HepG2 (cell line): ENCODE data around the gene C11orf91. TPM values are rescaled to one million over a fixed set of nuclear protein-coding genes. Genes with fewer than 3 reads are reported as not detected.

Experiments used
- ARNTL ChIP-seq: sonication (generic); formaldehyde crosslinking; IDR thresholded peaks from 2 replicates; pipeline ENCODE4 v1.4.0; 2020; ENCODE audit warnings: mild to moderate bottlenecking, missing genetic modification reagents
- HNF4A ChIP-seq: sonication (generic); formaldehyde crosslinking; IDR thresholded peaks from 2 replicates; pipeline ENCODE4 v1.4.0; 2020; ENCODE audit warnings: missing genetic modification reagents
- MAF1 ChIP-seq: sonication (generic); formaldehyde crosslinking; IDR thresholded peaks from 2 replicates; pipeline ENCODE4 v1.5.0; 2020; ENCODE audit warnings: missing genetic modification reagents, borderline replicate concordance
- MAFK ChIP-seq, 2 experiments: IDR thresholded peaks in 1 of 2; conservative IDR thresholded peaks in 1 of 2; 2 replicates each; pipeline ENCODE4 v1.6.1; 2011; ENCODE audit warnings: improper control_type of control experiment in 2 of 2, low read length in 2 of 2
- NFIB ChIP-seq: sonication (generic); formaldehyde crosslinking; IDR thresholded peaks from 2 replicates; pipeline ENCODE4 v1.9.0; 2021; ENCODE audit warnings: missing genetic modification reagents, mild to moderate bottlenecking, borderline replicate concordance
- NR2F1 ChIP-seq, 2 experiments: fragments of 450-650 bp in 1 of 2; formaldehyde crosslinking in 1 of 2; IDR thresholded peaks; 2 replicates each; pipeline versions ENCODE4 v1.5.0 to v1.6.1; 2016 to 2020; ENCODE audit warnings: mild to moderate bottlenecking in 1 of 2, missing compliant biosample characterization in 1 of 2, missing genetic modification reagents in 1 of 2, moderate library complexity in 1 of 2
- PITX1 ChIP-seq: sonication (generic); formaldehyde crosslinking; IDR thresholded peaks from 2 replicates; pipeline ENCODE4 v1.5.1; 2020; ENCODE audit warnings: mild to moderate bottlenecking, missing genetic modification reagents
- POGK ChIP-seq: sonication (generic); formaldehyde crosslinking; conservative IDR thresholded peaks from 2 replicates; pipeline ENCODE4 v1.8.0; 2022; ENCODE audit warnings: mild to moderate bottlenecking, moderate library complexity, missing genetic modification reagents
- RAD21 ChIP-seq: fragments of 450-650 bp; formaldehyde crosslinking; IDR thresholded peaks from 2 replicates; pipeline ENCODE4 v1.5.0; 2020; ENCODE audit warnings: mild to moderate bottlenecking
- TOE1 ChIP-seq: sonication (generic); formaldehyde crosslinking; IDR thresholded peaks from 2 replicates; pipeline ENCODE4 v1.4.0; 2020; ENCODE audit warnings: mild to moderate bottlenecking, missing genetic modification reagents
- ZFP36L1 ChIP-seq: sonication (generic); formaldehyde crosslinking; IDR thresholded peaks from 2 replicates; pipeline ENCODE4 v1.8.0; 2022; ENCODE audit warnings: mild to moderate bottlenecking, missing genetic modification reagents, moderate library complexity
- ZFP82 ChIP-seq: sonication (generic); formaldehyde crosslinking; IDR thresholded peaks from 2 replicates; pipeline ENCODE4 v1.5.1; 2020; ENCODE audit warnings: mild to moderate bottlenecking, missing genetic modification reagents, borderline replicate concordance
- ZMYM2 ChIP-seq: sonication (generic); formaldehyde crosslinking; IDR thresholded peaks from 2 replicates; pipeline ENCODE4 v1.8.0; 2022; ENCODE audit warnings: mild to moderate bottlenecking, missing genetic modification reagents
- ZNF33B ChIP-seq: sonication (generic); formaldehyde crosslinking; IDR thresholded peaks from 2 replicates; pipeline ENCODE4 v1.5.1; 2020; ENCODE audit warnings: mild to moderate bottlenecking, missing genetic modification reagents
- ZNF34 ChIP-seq: sonication (generic); formaldehyde crosslinking; IDR thresholded peaks from 2 replicates; pipeline ENCODE4 v1.4.0; 2020; ENCODE audit warnings: mild to moderate bottlenecking, missing genetic modification reagents, borderline replicate concordance
- ZNF431 ChIP-seq: sonication (generic); formaldehyde crosslinking; IDR thresholded peaks from 2 replicates; pipeline ENCODE4 v1.9.0; 2022; ENCODE audit warnings: missing genetic modification reagents, low read depth, mild to moderate bottlenecking, borderline replicate concordance
- ZNF441 ChIP-seq: sonication (generic); formaldehyde crosslinking; IDR thresholded peaks from 2 replicates; pipeline ENCODE4 v1.7.0; 2021; ENCODE audit warnings: missing genetic modification reagents, borderline replicate concordance
- ZNF530 ChIP-seq: sonication (generic); formaldehyde crosslinking; IDR thresholded peaks from 2 replicates; pipeline ENCODE4 v1.5.0; 2020; ENCODE audit warnings: low read depth, mild to moderate bottlenecking, missing genetic modification reagents
- ZNF589 ChIP-seq: sonication (generic); formaldehyde crosslinking; conservative IDR thresholded peaks from 2 replicates; pipeline ENCODE4 v1.8.0; 2022; ENCODE audit warnings: mild to moderate bottlenecking, moderate library complexity, missing genetic modification reagents
- ZNF607 ChIP-seq: sonication (generic); formaldehyde crosslinking; IDR thresholded peaks from 2 replicates; pipeline ENCODE4 v1.5.1; 2020; ENCODE audit warnings: missing genetic modification reagents, mild to moderate bottlenecking, borderline replicate concordance
- ZNF784 ChIP-seq: sonication (generic); formaldehyde crosslinking; IDR thresholded peaks from 2 replicates; pipeline ENCODE4 v1.5.1; 2020; ENCODE audit warnings: missing genetic modification reagents, mild to moderate bottlenecking, borderline replicate concordance
- ZNF891 ChIP-seq: sonication (generic); formaldehyde crosslinking; IDR thresholded peaks from 2 replicates; pipeline ENCODE4 v1.5.0; 2020; ENCODE audit warnings: mild to moderate bottlenecking, missing genetic modification reagents
- polyA plus RNA-seq, 8 experiments: library from polyadenylated mRNA; depleted of rRNA in 3 of 8; stranded (reverse) in 7 of 8; unstranded in 1 of 8; fragments of >200 nt; fragmentation: Illumina TruSeq in 4 of 8; extraction: Trizol in 4 of 8; gene quantifications; 2 replicates each; pipeline versions ENCODE4 v1.2.1 to v1.2.3, GENCODE V29; 2011 to 2016; ENCODE audit warnings: low read depth in 4 of 8, missing spikeins in 1 of 8, mixed read lengths in 1 of 8; ENCODE audit not compliant: insufficient read depth in 1 of 8
- total RNA-seq, 5 experiments: library from RNA; depleted of rRNA; stranded (reverse); fragments of >200 nt; fragmentation: Illumina TruSeq; extraction: Trizol; gene quantifications; 2 replicates each; pipeline ENCODE4 v1.2.3, GENCODE V29; 2016; ENCODE audit warnings: low read depth in 1 of 5
- TF ChIP-seq, protein P1 (sequence below): sonication (generic); formaldehyde crosslinking; IDR thresholded peaks from 2 replicates; pipeline ENCODE4 v1.8.0; 2022; ENCODE audit warnings: mild to moderate bottlenecking, missing genetic modification reagents, moderate library complexity
- TF ChIP-seq, protein P2 (sequence below): IDR thresholded peaks from 2 replicates; pipeline ENCODE4 v1.6.1; 2016; ENCODE audit warnings: low read depth

The C11orf91 gene
- total and polyA plus RNA-seq, 2 of the 13 experiments (the other 11 are each of a cell fraction or from before 2014, with no cell fraction given) = 0.35 TPM; not detected in 1

GRCh38 chr11:33735271-33736147 lies 34.9 kb upstream of the C11orf91 start (continued):
- no peak for TF ChIP-seq TOE1 (CRISPR knock-in tag)
- TF ChIP-seq ZNF589 = no peak
- TF ChIP-seq ZNF431 = no peak
- TF ChIP-seq MAFK (conservative IDR thresholded peaks at IDR 0.05 in 1 of 2, IDR thresholded peaks at IDR 0.05 in 1 of 2; ENCODE audit: low read length in 2 of 2) = no peak
- no peak for TF ChIP-seq ZFP82 (CRISPR knock-in tag)
- no peak for TF ChIP-seq ZNF607 (CRISPR knock-in tag)
- 0 out of 2 replicates have a peak, but pooled peaks have one; percentile 12 for TF ChIP-seq POGK (CRISPR knock-in tag)
- TF ChIP-seq, protein P1, sequence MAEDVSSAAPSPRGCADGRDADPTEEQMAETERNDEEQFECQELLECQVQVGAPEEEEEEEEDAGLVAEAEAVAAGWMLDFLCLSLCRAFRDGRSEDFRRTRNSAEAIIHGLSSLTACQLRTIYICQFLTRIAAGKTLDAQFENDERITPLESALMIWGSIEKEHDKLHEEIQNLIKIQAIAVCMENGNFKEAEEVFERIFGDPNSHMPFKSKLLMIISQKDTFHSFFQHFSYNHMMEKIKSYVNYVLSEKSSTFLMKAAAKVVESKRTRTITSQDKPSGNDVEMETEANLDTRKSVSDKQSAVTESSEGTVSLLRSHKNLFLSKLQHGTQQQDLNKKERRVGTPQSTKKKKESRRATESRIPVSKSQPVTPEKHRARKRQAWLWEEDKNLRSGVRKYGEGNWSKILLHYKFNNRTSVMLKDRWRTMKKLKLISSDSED = 0 out of 2 replicates have a peak, but pooled peaks have one; percentile 68
- TF ChIP-seq ZMYM2 (CRISPR knock-in tag) = 0 out of 2 replicates have a peak, but pooled peaks have one; percentile 13
- no peak for TF ChIP-seq NR2F1 (CRISPR knock-in tag; IDR thresholded peaks at IDR 0.05)
- no peak for TF ChIP-seq ZNF441 (CRISPR knock-in tag)
- TF ChIP-seq RAD21 (CRISPR knock-in tag) = no peak
- no peak for TF ChIP-seq ZNF34 (CRISPR knock-in tag)
- TF ChIP-seq HNF4A (CRISPR knock-in tag) = no peak
- peak; percentile 32; the same call in 1 of the 2 replicates for TF ChIP-seq MAF1
- TF ChIP-seq ZNF530 = no peak
- TF ChIP-seq ZNF33B (CRISPR knock-in tag) = 0 out of 2 replicates have a peak, but pooled peaks have one; percentile 41
- 0 out of 2 replicates have a peak, but pooled peaks have one; percentile 10 for TF ChIP-seq ZNF784 (CRISPR knock-in tag)
- no peak for TF ChIP-seq NFIB
- TF ChIP-seq PITX1 (CRISPR knock-in tag) = no peak
- TF ChIP-seq ZNF891 = no peak
- TF ChIP-seq, protein P2, sequence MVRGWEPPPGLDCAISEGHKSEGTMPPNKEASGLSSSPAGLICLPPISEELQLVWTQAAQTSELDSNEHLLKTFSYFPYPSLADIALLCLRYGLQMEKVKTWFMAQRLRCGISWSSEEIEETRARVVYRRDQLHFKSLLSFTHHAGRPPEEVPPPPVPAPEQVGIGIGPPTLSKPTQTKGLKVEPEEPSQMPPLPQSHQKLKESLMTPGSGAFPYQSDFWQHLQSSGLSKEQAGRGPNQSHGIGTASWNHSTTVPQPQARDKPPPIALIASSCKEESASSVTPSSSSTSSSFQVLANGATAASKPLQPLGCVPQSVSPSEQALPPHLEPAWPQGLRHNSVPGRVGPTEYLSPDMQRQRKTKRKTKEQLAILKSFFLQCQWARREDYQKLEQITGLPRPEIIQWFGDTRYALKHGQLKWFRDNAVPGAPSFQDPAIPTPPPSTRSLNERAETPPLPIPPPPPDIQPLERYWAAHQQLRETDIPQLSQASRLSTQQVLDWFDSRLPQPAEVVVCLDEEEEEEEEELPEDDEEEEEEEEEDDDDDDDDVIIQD = no peak
- TF ChIP-seq ARNTL (CRISPR knock-in tag) = 0 out of 2 replicates have a peak, but pooled peaks have one; percentile 7
- no peak for TF ChIP-seq ZFP36L1 (CRISPR knock-in tag)
